ENCODE results near the gene BAZ1B. TPM values are rescaled to one million over a fixed set of nuclear protein-coding genes. Genes with fewer than 3 reads are reported as not detected.

BAZ1B gene
- total and polyA plus RNA-seq, 2 of the 4 experiments (the other 2 are of a cell fraction), result 20.2 to 45.0 TPM

DNA sequence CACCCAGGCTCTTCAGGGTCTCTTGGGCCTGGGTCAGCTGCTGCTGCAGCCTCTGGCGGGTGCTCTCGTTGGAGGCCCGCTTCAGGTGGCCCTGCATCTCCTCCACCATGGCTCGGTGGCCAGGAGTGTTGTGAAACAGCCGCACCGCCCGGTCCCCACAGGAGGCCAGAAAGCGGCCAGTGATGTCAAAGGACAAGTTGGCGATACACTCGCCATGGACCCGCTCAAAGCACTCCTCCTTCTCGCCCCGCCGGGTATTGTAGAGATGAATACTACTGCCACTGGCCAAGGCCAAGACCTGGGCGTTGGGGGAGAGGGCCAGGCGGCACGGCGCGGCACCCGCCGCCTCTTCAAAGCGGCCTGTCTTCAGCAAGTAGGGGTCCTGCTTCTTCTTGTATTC lies 48.4 kb upstream of the BAZ1B start:
- Histone ChIP-seq H2BK5ac (ENCODE audit: low read depth, low read length, poor library complexity, severe bottlenecking) (no peak overlapping the region), H3K14ac (replicated peaks; ENCODE audit: low read depth, low read length) (no peak overlapping the region), H3K79me1 (ENCODE audit: low read depth in 1 of 2, low read length in 2 of 2) (peaks cover 24 to 40% of the 10 kb centered on the region in 2 experiments), H2BK120ac (ENCODE audit: low read depth, low read length) (no peak overlapping the region), H2BK15ac (ENCODE audit: low read depth, low read length) (no peak overlapping the region), H2AK5ac (ENCODE audit: low read depth, low read length) (no peak overlapping the region), H3K27ac (ENCODE audit: insufficient read depth, low read length) (no peak overlapping the region), H2AFZ (replicated peaks; ENCODE audit: low read length, poor library complexity) (no peak overlapping the region), H3K27me3 (ENCODE audit: control insufficient read depth, insufficient read depth, low read length) (no peaks in the 10 kb centered on the region), H3K9me3 (ENCODE audit: control insufficient read depth, insufficient read depth, low read length) (no peaks in the 10 kb centered on the region), H3K9me1 (ENCODE audit: insufficient read depth, low read length) (peaks cover 18% of the 10 kb centered on the region), H4K91ac (ENCODE audit: insufficient read depth, low read depth, low read length) (no peak overlapping the region), H3K36me3 (ENCODE audit: control insufficient read depth, insufficient read depth, low read length) (peaks cover 51% of the 10 kb centered on the region), H3K4me1 (ENCODE audit: control insufficient read depth, insufficient read depth, low read length) (no peaks in the 10 kb centered on the region), H2BK20ac (ENCODE audit: low read depth, low read length) (no peak overlapping the region), H3K18ac (ENCODE audit: low read depth, low read length) (no peak overlapping the region), H3K4me2 (ENCODE audit: low read depth, low read length) (no peak overlapping the region), H2AK9ac (replicated peaks; ENCODE audit: low read depth, low read length, poor library complexity) (no peak overlapping the region), H3K4ac (ENCODE audit: low read depth, low read length) (no peak overlapping the region), H4K5ac (ENCODE audit: low read depth, low read length) (no peak overlapping the region), H3K9ac (ENCODE audit: low read depth, low read length) (no peak overlapping the region), H3K56ac (ENCODE audit: extremely low read depth, insufficient read depth, low read length) (no peak overlapping the region), H3K4me3 (ENCODE audit: insufficient read depth, low read depth, low read length) (no peak overlapping the region), H4K20me1 (ENCODE audit: insufficient read depth, low read length) (peaks cover 27% of the 10 kb centered on the region), H4K8ac (ENCODE audit: low read depth in 2 of 2, low read length in 2 of 2) (no peak overlapping the region), H3K23ac (ENCODE audit: low read depth, low read length) (no peak overlapping the region)
- BruUV-seq (replicated peaks), result no TSS peak
- POLR2A ChIA-PET (ENCODE audit: unreplicated experiment), result no interaction called here
- ATAC-seq (ENCODE audit: low read depth), result no peak
- CTCF ChIA-PET, result no interaction called here
- in situ Hi-C loops (cut with MboI; ENCODE audit: low sequenced_read_pairs) (no loop called here), dilution Hi-C loops (cut with HindIII; ENCODE audit: low sequenced_read_pairs, unreplicated experiment) (no loop called here), intact Hi-C loops (cut with micrococcal nuclease) (no loop called here)
- TF ChIP-seq CHD1 (IDR thresholded peaks at IDR 0.05; ENCODE audit: low read depth, low read length) (no peak), SMC3 (IDR thresholded peaks at IDR 0.05; ENCODE audit: low read depth, low read length) (no peak), CTCF (conservative IDR thresholded peaks at IDR 0.05; ENCODE audit: low read depth, low read length) (no peak), CEBPB (IDR thresholded peaks at IDR 0.05; ENCODE audit: low read depth, low read length) (no peak), NFE2L2 (IDR thresholded peaks at IDR 0.05; ENCODE audit: low read depth, low read length) (no peak), MXI1 (IDR thresholded peaks at IDR 0.05; ENCODE audit: borderline replicate concordance, low read depth, low read length) (no peak), RAD21 (IDR thresholded peaks at IDR 0.05; ENCODE audit: low read length) (no peak), RFX5 (IDR thresholded peaks at IDR 0.05; ENCODE audit: low read depth, low read length) (no peak), BHLHE40 (IDR thresholded peaks at IDR 0.05; ENCODE audit: low read depth, low read length) (no peak), RCOR1 (IDR thresholded peaks at IDR 0.05; ENCODE audit: insufficient replicate concordance, low read length) (no peak), POLR2A (IDR thresholded peaks at IDR 0.05; ENCODE audit: low read depth, low read length) (no peak), MAFK (IDR thresholded peaks at IDR 0.05; ENCODE audit: low read depth, low read length) (no peak)
- TF ChIP-seq, protein P1, sequence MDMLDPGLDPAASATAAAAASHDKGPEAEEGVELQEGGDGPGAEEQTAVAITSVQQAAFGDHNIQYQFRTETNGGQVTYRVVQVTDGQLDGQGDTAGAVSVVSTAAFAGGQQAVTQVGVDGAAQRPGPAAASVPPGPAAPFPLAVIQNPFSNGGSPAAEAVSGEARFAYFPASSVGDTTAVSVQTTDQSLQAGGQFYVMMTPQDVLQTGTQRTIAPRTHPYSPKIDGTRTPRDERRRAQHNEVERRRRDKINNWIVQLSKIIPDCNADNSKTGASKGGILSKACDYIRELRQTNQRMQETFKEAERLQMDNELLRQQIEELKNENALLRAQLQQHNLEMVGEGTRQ (IDR thresholded peaks at IDR 0.05; ENCODE audit: low read depth, low read length), result no peak
- 98% methylated on average over 6 of the region's 22 CpGs; no CpG with 5 or more reads in 1 of the 2 experiments for WGBS, 2 experiments (ENCODE audit: extremely low coverage in 2 of 2, insufficient read length in 1 of 2)
- DNase-seq, result no peak
